ENCODE data around the gene RGCC. TPM values are rescaled to one million over a fixed set of nuclear protein-coding genes. Genes with fewer than 3 reads are reported as not detected.

RGCC gene
- total RNA-seq, 6 experiments from 2014 or later, result 0.51 to 4.9 (median 2.3) TPM; not detected in 1

DNA sequence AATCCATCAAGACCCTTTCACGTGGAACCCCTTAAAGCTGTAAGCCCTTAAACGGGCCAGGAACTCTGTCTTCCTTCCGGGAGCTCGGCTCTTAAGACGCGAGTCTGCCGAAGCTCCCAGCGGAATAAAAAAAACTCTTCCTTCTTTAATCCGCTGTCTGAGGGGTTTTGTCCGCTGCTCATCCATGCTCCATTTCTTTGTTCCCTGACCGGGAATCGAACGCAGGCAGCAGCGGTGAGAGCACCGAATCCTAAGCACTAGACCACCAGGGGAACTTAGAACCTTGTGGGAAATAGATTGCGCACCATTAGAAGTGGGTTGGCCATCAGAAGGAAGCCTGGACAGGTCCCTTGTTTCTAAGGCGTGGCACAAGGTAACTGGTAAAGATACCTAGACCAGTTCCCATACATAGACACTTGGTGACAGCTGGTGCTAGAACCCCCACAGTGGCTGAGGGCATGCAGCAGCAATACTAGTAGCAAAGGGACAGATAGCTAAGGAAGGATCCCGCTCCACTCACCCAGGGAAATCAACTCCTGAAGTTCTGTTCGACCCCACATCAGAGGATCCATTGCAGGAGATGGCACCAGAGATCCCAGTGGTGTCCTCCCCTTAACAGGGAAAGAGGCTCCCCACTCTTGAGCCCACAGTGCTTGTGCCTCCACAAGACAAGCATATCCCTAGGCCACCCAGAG, 1.5 kb upstream of the RGCC start:
- 56% methylated on average over 5 of the region's 19 CpGs for WGBS (ENCODE audit: insufficient coverage, low coverage, low lambda C conversion rate, missing lambda C conversion rate)
- Histone ChIP-seq H3K36me3 (no peaks in the 10 kb centered on the region), H3K9me3 (no peaks in the 10 kb centered on the region), H3K4me3 (no peak overlapping the region), H3K27ac (no peak overlapping the region), H3K4me1 (peaks cover 0 to 20% (median 0%) of the 10 kb centered on the region in 4 donors), H3K27me3 (no peaks in the 10 kb centered on the region)
- DNase-seq (no peak), ATAC-seq (no peak)
- TF ChIP-seq, protein P1, sequence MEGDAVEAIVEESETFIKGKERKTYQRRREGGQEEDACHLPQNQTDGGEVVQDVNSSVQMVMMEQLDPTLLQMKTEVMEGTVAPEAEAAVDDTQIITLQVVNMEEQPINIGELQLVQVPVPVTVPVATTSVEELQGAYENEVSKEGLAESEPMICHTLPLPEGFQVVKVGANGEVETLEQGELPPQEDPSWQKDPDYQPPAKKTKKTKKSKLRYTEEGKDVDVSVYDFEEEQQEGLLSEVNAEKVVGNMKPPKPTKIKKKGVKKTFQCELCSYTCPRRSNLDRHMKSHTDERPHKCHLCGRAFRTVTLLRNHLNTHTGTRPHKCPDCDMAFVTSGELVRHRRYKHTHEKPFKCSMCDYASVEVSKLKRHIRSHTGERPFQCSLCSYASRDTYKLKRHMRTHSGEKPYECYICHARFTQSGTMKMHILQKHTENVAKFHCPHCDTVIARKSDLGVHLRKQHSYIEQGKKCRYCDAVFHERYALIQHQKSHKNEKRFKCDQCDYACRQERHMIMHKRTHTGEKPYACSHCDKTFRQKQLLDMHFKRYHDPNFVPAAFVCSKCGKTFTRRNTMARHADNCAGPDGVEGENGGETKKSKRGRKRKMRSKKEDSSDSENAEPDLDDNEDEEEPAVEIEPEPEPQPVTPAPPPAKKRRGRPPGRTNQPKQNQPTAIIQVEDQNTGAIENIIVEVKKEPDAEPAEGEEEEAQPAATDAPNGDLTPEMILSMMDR (IDR thresholded peaks at IDR 0.05), result no peak
- no peak for TF ChIP-seq POLR2A (IDR thresholded peaks at IDR 0.05)
- intact Hi-C loops (cut with DNase I), result no loop called here

DNA sequence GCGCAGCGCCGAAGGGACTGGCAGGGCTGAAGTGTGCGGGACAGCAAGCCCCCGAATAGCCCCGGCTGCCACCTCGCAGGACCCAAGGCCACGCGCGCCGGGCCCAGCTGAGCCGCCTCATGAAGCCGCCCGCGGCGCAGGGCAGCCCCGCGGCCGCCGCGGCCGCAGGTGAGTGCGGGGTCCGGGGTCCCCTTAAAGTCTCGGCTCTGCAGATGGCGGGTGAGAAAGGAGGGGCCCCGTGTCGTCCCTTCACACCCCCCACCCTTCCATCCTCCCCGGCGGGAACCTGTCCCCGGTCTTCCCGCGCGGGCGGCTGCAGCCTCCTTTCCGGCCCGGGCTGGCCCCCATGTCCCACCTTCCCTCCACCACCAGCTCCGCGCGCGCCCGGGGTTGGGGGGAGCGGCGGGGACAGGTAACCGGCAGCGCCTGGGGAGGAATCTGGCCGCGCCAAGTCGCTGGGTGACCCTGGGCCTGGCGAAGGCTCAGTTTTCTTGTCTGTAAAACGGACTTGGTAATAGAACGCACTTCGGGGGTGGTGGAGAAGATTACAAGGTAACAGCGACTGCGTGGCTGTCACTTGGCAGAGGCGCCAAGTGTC, 338 bp downstream of the RGCC start:
- H3K27ac ChIP-seq, result peak overlapping the region in 1 of 3 donors; percentile 21
- intact Hi-C loops (cut with DNase I), result no loop called here

DNA sequence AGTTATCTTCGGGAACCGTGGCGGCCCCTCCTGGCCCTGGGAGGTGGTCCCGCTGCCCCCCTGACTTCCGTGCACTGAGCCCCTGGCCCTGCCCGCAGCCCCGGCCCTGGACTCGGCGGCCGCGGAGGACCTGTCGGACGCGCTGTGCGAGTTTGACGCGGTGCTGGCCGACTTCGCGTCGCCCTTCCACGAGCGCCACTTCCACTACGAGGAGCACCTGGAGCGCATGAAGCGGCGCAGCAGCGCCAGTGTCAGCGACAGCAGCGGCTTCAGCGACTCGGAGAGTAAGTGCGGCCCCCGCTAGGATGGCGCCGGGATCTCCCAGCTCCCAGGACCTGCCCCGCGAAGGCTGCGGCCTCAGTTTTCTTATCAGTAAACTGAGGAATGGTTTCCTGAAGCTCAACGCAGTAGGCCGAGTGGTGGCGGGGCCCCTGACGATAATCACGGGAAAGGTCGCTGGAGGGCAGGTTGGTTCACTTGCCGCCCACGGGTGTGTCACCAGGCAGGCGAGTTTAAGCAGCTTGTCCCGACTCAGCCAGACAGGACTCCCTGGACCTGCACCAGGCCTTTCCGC, 924 bp downstream of the RGCC start:
- H3K4me1 ChIP-seq, result peaks cover 0 to 20% (median 0%) of the 10 kb centered on the region in 4 donors
- TF ChIP-seq, protein P1 (IDR thresholded peaks at IDR 0.05), result no peak
- no peak for TF ChIP-seq POLR2A (IDR thresholded peaks at IDR 0.05)
- H3K27ac ChIP-seq, result peak overlapping the region in 1 of 3 donors; percentile 21
- H3K27me3 ChIP-seq, result no peaks in the 10 kb centered on the region
- no peaks in the 10 kb centered on the region for H3K36me3 ChIP-seq
- ATAC-seq (peak; percentile 45 to 66 (median 60)), DNase-seq (peak; percentile 58 to 71 (median 66))
- no peaks in the 10 kb centered on the region for H3K9me3 ChIP-seq
- intact Hi-C loops (cut with DNase I), result no loop called here
- peak overlapping the region; percentile 41 to 55 (median 47) for H3K4me3 ChIP-seq
- 0% methylated on average over 8 of the region's 50 CpGs for WGBS (ENCODE audit: insufficient coverage, low coverage, low lambda C conversion rate, missing lambda C conversion rate)

More for the DNA sequence above, 338 bp downstream of the RGCC start:
- peak in 1 of 3 donors; percentile 42 for DNase-seq
- Histone ChIP-seq H3K27me3 (no peaks in the 10 kb centered on the region), H3K36me3 (no peaks in the 10 kb centered on the region), H3K4me3 (peak overlapping the region; percentile 41 to 55 (median 47)), H3K4me1 (peaks cover 0 to 20% (median 0%) of the 10 kb centered on the region in 4 donors), H3K9me3 (no peaks in the 10 kb centered on the region)
- ATAC-seq, result peak in 3 of 4 donors; percentile 2 to 7 (median 5)
- TF ChIP-seq, protein P1 (IDR thresholded peaks at IDR 0.05), result no peak
- no peak for TF ChIP-seq POLR2A (IDR thresholded peaks at IDR 0.05)
- 0% methylated on average over 12 of the region's 56 CpGs for WGBS (ENCODE audit: insufficient coverage, low coverage, low lambda C conversion rate, missing lambda C conversion rate)

DNA sequence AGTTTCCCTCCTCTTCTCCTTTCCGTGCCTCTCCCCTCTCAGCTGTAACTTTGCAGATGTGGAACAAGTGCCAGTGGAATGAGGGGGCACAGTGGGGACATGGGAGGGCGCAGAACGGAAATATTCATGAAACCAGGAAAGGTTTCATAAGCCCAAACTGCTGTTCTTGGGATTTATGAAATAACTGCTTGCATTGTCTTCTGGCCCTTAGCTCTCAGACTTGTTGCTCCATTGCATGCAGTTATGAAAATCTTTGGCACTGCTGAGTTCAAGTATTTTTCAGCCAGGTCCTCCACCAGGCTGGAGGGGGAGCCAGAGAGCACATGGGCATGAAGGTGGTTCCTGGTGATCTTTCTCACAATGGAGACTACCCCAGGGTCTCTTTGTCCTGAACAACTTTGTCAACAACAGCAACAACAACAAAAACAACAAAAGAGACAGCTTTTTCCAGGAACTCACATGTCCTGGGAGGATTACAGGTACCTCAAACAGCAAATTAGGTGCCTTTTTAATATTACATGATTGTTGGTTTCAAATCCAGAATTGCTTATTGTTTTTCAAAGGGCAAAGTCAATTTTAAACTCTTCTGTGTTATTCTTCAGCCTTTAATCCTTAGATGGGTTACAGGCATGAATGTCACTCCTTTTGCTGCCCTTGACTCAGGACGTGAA, 1.5 kb downstream of the RGCC start:
- WGBS (ENCODE audit: insufficient coverage, low coverage, low lambda C conversion rate, missing lambda C conversion rate), result 33% methylated on average over 4 of the region's 4 CpGs
- no peaks in the 10 kb centered on the region for H3K9me3 ChIP-seq
- no peak overlapping the region for H3K27ac ChIP-seq
- no peaks in the 10 kb centered on the region for H3K36me3 ChIP-seq
- DNase-seq, result peak in 1 of 3 donors; percentile 42
- H3K4me3 ChIP-seq, result peak overlapping the region; percentile 41 to 55 (median 47)
- peaks cover 0 to 20% (median 0%) of the 10 kb centered on the region in 4 donors for H3K4me1 ChIP-seq
- H3K27me3 ChIP-seq, result no peaks in the 10 kb centered on the region
- intact Hi-C loops (cut with DNase I), result no loop called here
- ATAC-seq, result peak; percentile 54 to 70 (median 62)
- TF ChIP-seq, protein P1 (IDR thresholded peaks at IDR 0.05), result peak; percentile 53 to 74 (median 67)
- no peak for TF ChIP-seq POLR2A (IDR thresholded peaks at IDR 0.05)
